Prostate gland (tissue), 2 donors: Measurements from ENCODE around the gene PPM1A.

Source experiments
- CTCF ChIP-seq, 4 experiments: fragments of 200-600 bp in 2 of 4; fragments of 450-650 bp in 2 of 4; sonication (generic) in 2 of 4; IDR thresholded peaks; 1 replicate in 3 of 4; 2 replicates in 1 of 4; pipeline ENCODE4 v1.5.1; 2016 to 2019; ENCODE audit warnings: antibody characterized with exemption in 4 of 4, mild to moderate bottlenecking in 2 of 4, moderate library complexity in 2 of 4
- POLR2AphosphoS5 ChIP-seq: sonication (generic); formaldehyde crosslinking; IDR thresholded peaks from one replicate; pipeline ENCODE4 v1.6.1; 2017; ENCODE audit warnings: antibody characterized with exemption

DNA sequence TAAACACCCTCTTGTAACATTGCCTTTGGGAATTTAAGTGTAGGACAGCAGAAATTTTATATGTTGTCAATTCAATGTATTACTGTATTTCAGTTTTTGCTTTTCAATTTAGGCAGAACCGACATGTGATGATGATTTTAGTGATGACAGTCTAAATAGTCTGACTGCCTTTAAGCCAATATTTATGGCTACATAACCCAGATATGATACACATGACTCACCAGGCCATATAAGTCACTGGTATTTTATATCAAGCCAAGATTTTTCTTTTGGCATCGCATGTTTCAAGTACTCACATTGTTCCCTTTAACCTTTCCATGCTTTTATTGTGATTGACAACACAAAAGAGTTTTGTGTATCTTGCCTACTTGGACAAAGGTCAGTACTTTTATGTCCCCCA lies 13.6 kb upstream of the PPM1A start:
- no peak for TF ChIP-seq CTCF (IDR thresholded peaks at IDR 0.05)
- TF ChIP-seq POLR2AphosphoS5: no peak
